ENCODE data around the gene NTF3. TPM values are rescaled to one million over a fixed set of nuclear protein-coding genes. Genes with fewer than 3 reads are reported as not detected.

Gene NTF3
- total RNA-seq, 1 donor from 2014 or later: 13.0 TPM

DNA sequence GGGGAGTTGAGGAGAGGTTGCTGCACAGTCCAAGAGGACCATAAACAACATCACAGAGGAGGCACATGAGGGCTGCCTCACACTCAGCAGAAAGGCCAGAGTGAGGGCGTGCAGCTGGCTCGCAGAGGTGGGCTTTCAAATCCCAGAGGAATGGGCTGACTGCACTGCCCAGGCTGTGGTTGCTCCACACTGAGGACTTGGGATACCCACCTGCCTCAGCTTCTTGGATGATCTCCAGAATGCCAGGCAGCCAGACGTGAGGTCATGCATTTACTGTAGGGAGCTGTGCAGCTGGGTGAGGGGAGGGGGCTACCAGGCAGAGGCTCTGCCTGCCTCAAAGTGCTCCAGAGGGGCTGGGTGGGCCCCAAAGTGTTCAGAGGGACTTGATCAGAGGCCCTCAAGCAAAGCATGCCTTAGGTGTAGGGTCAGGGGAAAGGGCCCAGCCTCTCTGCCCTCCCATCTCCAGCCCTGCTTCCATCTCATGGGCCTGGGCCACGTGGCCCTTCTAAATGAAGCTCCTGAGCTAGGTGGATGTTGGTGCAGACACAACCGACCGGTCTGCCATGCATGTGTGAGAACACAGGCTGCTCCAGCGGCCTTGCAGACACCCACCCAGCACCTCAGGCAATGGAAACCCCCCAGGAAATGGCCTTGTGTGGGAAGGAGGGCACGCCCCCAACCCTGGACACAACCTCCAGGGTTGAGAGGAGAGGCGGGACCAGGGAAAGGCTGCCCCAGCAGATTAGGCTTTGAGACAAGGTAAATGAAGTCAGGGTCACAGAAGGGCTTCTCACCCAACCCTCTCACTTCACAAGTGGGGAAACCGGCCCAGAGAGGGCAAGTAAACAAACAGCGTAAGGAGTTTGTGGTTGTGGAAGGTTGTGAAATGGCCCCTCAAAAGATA, 90.8 kb downstream of the NTF3 start:
- TF ChIP-seq, protein P1, sequence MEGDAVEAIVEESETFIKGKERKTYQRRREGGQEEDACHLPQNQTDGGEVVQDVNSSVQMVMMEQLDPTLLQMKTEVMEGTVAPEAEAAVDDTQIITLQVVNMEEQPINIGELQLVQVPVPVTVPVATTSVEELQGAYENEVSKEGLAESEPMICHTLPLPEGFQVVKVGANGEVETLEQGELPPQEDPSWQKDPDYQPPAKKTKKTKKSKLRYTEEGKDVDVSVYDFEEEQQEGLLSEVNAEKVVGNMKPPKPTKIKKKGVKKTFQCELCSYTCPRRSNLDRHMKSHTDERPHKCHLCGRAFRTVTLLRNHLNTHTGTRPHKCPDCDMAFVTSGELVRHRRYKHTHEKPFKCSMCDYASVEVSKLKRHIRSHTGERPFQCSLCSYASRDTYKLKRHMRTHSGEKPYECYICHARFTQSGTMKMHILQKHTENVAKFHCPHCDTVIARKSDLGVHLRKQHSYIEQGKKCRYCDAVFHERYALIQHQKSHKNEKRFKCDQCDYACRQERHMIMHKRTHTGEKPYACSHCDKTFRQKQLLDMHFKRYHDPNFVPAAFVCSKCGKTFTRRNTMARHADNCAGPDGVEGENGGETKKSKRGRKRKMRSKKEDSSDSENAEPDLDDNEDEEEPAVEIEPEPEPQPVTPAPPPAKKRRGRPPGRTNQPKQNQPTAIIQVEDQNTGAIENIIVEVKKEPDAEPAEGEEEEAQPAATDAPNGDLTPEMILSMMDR (conservative IDR thresholded peaks at IDR 0.05): no peak
- Mint-ChIP-seq H3K27me3 (peaks cover 7% of the 10 kb centered on the region), H3K4me1 (ENCODE audit: unreplicated experiment) (peaks cover 4% of the 10 kb centered on the region), H3K9me3 (no peaks in the 10 kb centered on the region), H3K36me3 (no peaks in the 10 kb centered on the region), H3K27ac (no peak overlapping the region), H3K4me3 (no peak overlapping the region)
- no peak for DNase-seq (ENCODE audit: extremely low spot score, unreplicated experiment)

DNA sequence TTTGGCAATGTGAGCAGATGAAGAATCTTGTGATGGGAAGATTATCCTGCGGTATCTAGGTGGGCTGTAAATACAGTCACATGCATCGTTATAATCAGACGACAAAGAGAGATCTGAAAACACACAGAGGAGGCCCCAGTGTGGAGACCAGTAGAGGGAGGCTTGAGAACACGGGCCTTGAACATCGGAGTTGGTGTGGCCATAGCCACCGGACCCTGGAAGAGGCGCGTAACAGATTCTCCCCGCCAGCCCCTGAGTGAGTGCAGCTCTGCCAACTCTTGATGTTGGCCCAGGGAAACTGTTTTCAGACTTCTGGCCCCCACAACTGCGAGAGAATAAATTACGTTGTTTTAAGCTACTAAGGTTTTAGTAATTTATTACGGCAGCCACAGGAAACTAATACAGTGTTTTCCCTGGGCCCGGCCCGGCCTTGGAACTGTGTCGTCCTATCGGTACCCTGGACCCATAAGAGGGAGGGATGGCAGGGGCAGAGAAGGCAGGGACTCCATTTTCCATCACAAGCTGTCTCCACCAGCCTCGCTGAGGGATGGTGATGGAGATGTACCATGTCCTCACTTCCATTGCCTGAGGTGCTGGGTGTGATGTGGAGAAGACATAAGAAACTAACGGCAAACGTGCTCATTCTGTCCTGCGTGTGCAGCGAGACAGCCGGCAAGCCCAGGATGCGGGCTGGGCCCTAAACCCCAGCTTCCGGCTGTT, 91.6 kb downstream of the NTF3 start:
- H3K9me3 Mint-ChIP-seq: no peaks in the 10 kb centered on the region
- H3K4me1 Mint-ChIP-seq (ENCODE audit: unreplicated experiment): peaks cover 4% of the 10 kb centered on the region
- no peak overlapping the region for H3K4me3 Mint-ChIP-seq
- no peaks in the 10 kb centered on the region for H3K36me3 Mint-ChIP-seq
- no peak overlapping the region for H3K27ac Mint-ChIP-seq
- TF ChIP-seq, protein P1 (conservative IDR thresholded peaks at IDR 0.05): no peak
- peaks cover 7% of the 10 kb centered on the region for H3K27me3 Mint-ChIP-seq
- DNase-seq (ENCODE audit: extremely low spot score, unreplicated experiment): no peak

DNA sequence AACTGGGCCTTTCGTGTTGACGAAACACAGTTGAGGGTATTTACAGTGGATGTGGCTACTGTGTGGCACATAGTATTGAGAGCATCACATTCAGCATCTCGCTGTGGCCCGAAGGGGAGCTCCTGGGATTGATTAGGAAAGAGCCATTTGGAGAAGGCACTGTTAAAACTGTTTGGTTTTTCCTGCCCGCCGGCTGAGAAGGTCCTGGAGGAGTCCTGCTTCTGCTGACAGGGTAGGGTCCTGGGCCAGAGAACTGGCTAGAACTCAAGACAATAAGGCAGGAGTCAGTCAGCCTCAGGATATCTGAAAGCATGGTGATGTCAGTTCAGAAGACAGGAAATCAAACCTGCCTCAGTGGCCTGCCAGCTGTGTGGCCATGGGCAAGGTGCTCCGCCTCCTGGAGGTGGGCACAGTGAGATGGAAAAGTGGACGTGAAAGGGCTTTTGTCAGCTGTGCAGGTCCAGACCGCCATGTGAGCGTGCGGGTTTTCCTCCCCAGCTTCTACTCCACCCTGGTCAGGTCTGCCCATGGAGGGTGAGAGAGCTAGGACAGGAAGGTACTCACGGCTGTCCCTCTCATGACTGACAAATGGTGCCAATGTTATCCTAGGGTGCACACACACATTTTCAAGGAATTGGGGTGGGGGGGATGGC, 92.3 kb downstream of the NTF3 start:
- Mint-ChIP-seq H3K9me3 (no peaks in the 10 kb centered on the region), H3K4me3 (no peak overlapping the region), H3K27me3 (peaks cover 7% of the 10 kb centered on the region), H3K4me1 (ENCODE audit: unreplicated experiment) (peaks cover 4% of the 10 kb centered on the region), H3K27ac (no peak overlapping the region), H3K36me3 (no peaks in the 10 kb centered on the region)
- DNase-seq (ENCODE audit: extremely low spot score, unreplicated experiment): no peak
- TF ChIP-seq, protein P1 (conservative IDR thresholded peaks at IDR 0.05): no peak

DNA sequence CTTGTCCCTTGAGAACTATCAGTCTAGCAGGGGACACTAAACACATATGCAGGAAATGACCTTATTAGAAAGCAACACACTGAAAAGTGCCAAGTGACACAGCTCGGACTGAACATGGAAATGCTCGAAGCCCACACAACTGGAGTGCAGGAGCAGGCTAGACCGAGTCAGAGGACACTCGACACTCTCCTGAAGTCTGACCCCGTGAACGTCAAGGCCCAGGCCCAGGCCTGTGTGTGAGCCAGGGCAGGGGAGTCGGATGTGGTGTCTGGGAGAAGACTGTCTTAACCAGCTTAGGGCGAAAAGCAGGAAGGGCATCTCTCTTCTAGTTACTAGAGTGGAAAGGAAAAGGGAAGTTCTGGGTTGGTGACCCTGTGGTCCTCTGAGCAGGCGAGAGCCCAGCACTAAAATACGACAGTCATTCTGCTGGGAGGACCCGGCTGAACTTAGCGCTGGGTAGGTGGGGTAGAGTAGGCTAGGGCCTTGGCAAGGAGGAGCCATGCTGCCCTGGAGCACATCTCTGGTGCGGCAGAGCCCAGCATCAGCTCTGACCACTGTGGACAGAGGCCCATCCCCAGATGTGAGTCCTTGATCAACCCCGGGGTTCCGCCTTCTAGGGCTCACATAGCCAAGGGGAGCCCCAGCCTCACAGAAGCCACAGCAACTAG, 93.0 kb downstream of the NTF3 start:
- Mint-ChIP-seq H3K36me3 (no peaks in the 10 kb centered on the region), H3K4me3 (no peak overlapping the region), H3K4me1 (ENCODE audit: unreplicated experiment) (peaks cover 4% of the 10 kb centered on the region), H3K9me3 (no peaks in the 10 kb centered on the region), H3K27ac (no peak overlapping the region), H3K27me3 (peaks cover 4% of the 10 kb centered on the region)
- TF ChIP-seq, protein P1 (conservative IDR thresholded peaks at IDR 0.05): no peak
- DNase-seq (ENCODE audit: extremely low spot score, unreplicated experiment): no peak

DNA sequence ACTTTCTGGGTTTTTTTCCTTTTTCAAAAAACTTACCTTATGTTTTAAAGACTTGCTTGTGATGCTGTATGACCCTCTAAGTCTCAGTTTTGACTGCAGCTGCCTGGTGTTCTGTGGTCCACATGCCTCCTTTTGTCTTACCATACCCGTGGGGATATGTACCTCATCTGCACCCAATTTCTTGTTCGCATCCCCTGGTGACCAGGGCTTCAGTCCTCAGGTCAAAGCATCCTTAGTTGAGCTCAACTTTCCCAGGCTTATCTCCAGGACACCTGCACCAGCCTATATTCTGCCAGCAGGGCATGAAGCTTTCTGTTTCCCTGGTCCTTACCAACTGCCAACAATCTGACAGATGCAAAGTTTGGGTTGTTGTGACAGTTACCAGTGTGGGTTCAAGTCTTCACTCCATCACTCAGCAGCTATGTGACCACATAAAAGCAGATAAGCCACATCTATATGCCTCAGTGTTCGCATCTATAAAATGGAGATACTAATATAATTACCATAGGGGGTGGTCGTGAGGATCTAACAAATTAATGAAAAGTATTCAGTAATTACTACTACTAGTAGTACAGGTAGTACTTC, 94.0 kb downstream of the NTF3 start:
- peaks cover 4% of the 10 kb centered on the region for H3K4me1 Mint-ChIP-seq (ENCODE audit: unreplicated experiment)
- no peaks in the 10 kb centered on the region for H3K9me3 Mint-ChIP-seq
- no peak overlapping the region for H3K27ac Mint-ChIP-seq
- TF ChIP-seq, protein P1 (conservative IDR thresholded peaks at IDR 0.05): no peak
- peaks cover under 1% of the 10 kb centered on the region for H3K27me3 Mint-ChIP-seq
- H3K4me3 Mint-ChIP-seq: no peak overlapping the region
- DNase-seq (ENCODE audit: extremely low spot score, unreplicated experiment): no peak
- H3K36me3 Mint-ChIP-seq: no peaks in the 10 kb centered on the region

All from type B pancreatic cell (in vitro differentiated cells).